ENCODE data around the gene KRTAP5-2. TPM values are rescaled to one million over a fixed set of nuclear protein-coding genes. Genes with fewer than 3 reads are reported as not detected.

The KRTAP5-2 gene
- total and polyA plus RNA-seq, 2 of the 4 experiments (the other 2 are of a cell fraction) = not detected

DNA sequence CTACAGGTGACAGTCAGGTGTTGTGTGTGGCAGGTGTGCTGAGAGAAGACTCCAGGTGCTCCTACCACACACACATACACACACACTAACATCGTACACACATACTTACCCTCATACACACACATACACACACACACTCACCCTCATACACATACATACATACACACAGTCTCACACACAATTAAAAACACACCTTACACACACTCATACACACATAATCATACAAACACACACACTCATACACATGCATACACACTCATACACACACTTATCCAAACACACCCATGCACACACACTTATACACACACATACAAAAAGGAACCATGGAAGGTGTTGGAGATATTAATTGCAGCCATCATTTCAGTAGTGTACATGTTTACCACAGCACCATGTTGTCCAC is 5.5 kb upstream of the KRTAP5-2 start:
- H2AFZ ChIP-seq (replicated peaks; ENCODE audit: low read length, poor library complexity) = no peak overlapping the region
- no peak overlapping the region for H3K14ac ChIP-seq (replicated peaks; ENCODE audit: low read depth, low read length)
- no peak overlapping the region for H4K91ac ChIP-seq (ENCODE audit: insufficient read depth, low read depth, low read length)
- H3K4ac ChIP-seq (ENCODE audit: low read depth, low read length) = no peak overlapping the region
- no peak overlapping the region for H4K5ac ChIP-seq (ENCODE audit: low read depth, low read length)
- H3K27me3 ChIP-seq (ENCODE audit: control insufficient read depth, insufficient read depth, low read length) = peaks cover 56% of the 10 kb centered on the region
- no peaks in the 10 kb centered on the region for H4K20me1 ChIP-seq (ENCODE audit: insufficient read depth, low read length)
- no peak for DNase-seq
- H3K18ac ChIP-seq (ENCODE audit: low read depth, low read length) = no peak overlapping the region
- H2AK9ac ChIP-seq (replicated peaks; ENCODE audit: low read depth, low read length, poor library complexity) = no peak overlapping the region
- H3K79me1 ChIP-seq (ENCODE audit: low read depth in 1 of 2, low read length in 2 of 2) = no peaks in the 10 kb centered on the region
- H2BK20ac ChIP-seq (ENCODE audit: low read depth, low read length) = no peak overlapping the region
- H3K9me1 ChIP-seq (ENCODE audit: insufficient read depth, low read length) = no peaks in the 10 kb centered on the region
- no peak overlapping the region for H2BK120ac ChIP-seq (ENCODE audit: low read depth, low read length)
- no peak overlapping the region for H3K56ac ChIP-seq (ENCODE audit: extremely low read depth, insufficient read depth, low read length)
- dilution Hi-C loops (cut with HindIII; ENCODE audit: low sequenced_read_pairs, unreplicated experiment) (no loop called here), intact Hi-C loops (cut with micrococcal nuclease) (no loop called here), in situ Hi-C loops (cut with MboI; ENCODE audit: low sequenced_read_pairs) (no loop called here)
- H3K4me3 ChIP-seq (ENCODE audit: insufficient read depth, low read depth, low read length) = no peak overlapping the region
- no peak overlapping the region for H2AK5ac ChIP-seq (ENCODE audit: low read depth, low read length)
- H2BK15ac ChIP-seq (ENCODE audit: low read depth, low read length) = no peak overlapping the region
- peak overlapping the region; percentile 26 for H2BK5ac ChIP-seq (ENCODE audit: low read depth, low read length, poor library complexity, severe bottlenecking)
- H3K23ac ChIP-seq (ENCODE audit: low read depth, low read length) = no peak overlapping the region
- 67% methylated on average over 1 of the region's 1 CpG; no CpG with 5 or more reads in 1 of the 2 experiments for WGBS, 2 experiments (ENCODE audit: extremely low coverage in 2 of 2, insufficient read length in 1 of 2)
- ATAC-seq (ENCODE audit: low read depth) = no peak
- ChIA-PET CTCF (no interaction called here), POLR2A (ENCODE audit: unreplicated experiment) (no interaction called here)
- H3K36me3 ChIP-seq (ENCODE audit: control insufficient read depth, insufficient read depth, low read length) = no peaks in the 10 kb centered on the region
- H3K9me3 ChIP-seq (ENCODE audit: control insufficient read depth, insufficient read depth, low read length) = no peaks in the 10 kb centered on the region
- H3K27ac ChIP-seq (ENCODE audit: insufficient read depth, low read length) = no peak overlapping the region
- TF ChIP-seq NFE2L2 (IDR thresholded peaks at IDR 0.05; ENCODE audit: low read depth, low read length) (no peak), CEBPB (IDR thresholded peaks at IDR 0.05; ENCODE audit: low read depth, low read length) (no peak), RFX5 (IDR thresholded peaks at IDR 0.05; ENCODE audit: low read depth, low read length) (no peak), MAZ (IDR thresholded peaks at IDR 0.05; ENCODE audit: borderline replicate concordance, low read depth, low read length) (no peak), MAFK (IDR thresholded peaks at IDR 0.05; ENCODE audit: low read depth, low read length) (no peak), RAD21 (IDR thresholded peaks at IDR 0.05; ENCODE audit: low read length) (no peak), CHD1 (IDR thresholded peaks at IDR 0.05; ENCODE audit: low read depth, low read length) (no peak), RCOR1 (IDR thresholded peaks at IDR 0.05; ENCODE audit: insufficient replicate concordance, low read length) (no peak), MXI1 (IDR thresholded peaks at IDR 0.05; ENCODE audit: borderline replicate concordance, low read depth, low read length) (no peak), BHLHE40 (IDR thresholded peaks at IDR 0.05; ENCODE audit: low read depth, low read length) (no peak), POLR2A (IDR thresholded peaks at IDR 0.05; ENCODE audit: low read depth, low read length) (no peak), FOS (IDR thresholded peaks at IDR 0.05; ENCODE audit: low read depth, low read length) (no peak), SMC3 (IDR thresholded peaks at IDR 0.05; ENCODE audit: low read depth, low read length) (no peak)
- TF ChIP-seq, protein P1, sequence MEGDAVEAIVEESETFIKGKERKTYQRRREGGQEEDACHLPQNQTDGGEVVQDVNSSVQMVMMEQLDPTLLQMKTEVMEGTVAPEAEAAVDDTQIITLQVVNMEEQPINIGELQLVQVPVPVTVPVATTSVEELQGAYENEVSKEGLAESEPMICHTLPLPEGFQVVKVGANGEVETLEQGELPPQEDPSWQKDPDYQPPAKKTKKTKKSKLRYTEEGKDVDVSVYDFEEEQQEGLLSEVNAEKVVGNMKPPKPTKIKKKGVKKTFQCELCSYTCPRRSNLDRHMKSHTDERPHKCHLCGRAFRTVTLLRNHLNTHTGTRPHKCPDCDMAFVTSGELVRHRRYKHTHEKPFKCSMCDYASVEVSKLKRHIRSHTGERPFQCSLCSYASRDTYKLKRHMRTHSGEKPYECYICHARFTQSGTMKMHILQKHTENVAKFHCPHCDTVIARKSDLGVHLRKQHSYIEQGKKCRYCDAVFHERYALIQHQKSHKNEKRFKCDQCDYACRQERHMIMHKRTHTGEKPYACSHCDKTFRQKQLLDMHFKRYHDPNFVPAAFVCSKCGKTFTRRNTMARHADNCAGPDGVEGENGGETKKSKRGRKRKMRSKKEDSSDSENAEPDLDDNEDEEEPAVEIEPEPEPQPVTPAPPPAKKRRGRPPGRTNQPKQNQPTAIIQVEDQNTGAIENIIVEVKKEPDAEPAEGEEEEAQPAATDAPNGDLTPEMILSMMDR (conservative IDR thresholded peaks at IDR 0.05; ENCODE audit: low read depth, low read length) = no peak
- TF ChIP-seq, protein P2, sequence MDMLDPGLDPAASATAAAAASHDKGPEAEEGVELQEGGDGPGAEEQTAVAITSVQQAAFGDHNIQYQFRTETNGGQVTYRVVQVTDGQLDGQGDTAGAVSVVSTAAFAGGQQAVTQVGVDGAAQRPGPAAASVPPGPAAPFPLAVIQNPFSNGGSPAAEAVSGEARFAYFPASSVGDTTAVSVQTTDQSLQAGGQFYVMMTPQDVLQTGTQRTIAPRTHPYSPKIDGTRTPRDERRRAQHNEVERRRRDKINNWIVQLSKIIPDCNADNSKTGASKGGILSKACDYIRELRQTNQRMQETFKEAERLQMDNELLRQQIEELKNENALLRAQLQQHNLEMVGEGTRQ (IDR thresholded peaks at IDR 0.05; ENCODE audit: low read depth, low read length) = no peak
- TF ChIP-seq, protein P3, sequence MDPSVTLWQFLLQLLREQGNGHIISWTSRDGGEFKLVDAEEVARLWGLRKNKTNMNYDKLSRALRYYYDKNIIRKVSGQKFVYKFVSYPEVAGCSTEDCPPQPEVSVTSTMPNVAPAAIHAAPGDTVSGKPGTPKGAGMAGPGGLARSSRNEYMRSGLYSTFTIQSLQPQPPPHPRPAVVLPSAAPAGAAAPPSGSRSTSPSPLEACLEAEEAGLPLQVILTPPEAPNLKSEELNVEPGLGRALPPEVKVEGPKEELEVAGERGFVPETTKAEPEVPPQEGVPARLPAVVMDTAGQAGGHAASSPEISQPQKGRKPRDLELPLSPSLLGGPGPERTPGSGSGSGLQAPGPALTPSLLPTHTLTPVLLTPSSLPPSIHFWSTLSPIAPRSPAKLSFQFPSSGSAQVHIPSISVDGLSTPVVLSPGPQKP (IDR thresholded peaks at IDR 0.05; ENCODE audit: borderline replicate concordance, low read depth, low read length) = no peak
- H3K9ac ChIP-seq (ENCODE audit: low read depth, low read length) = no peak overlapping the region
- no TSS peak for BruUV-seq (replicated peaks)
- H3K4me1 ChIP-seq (ENCODE audit: control insufficient read depth, insufficient read depth, low read length) = no peaks in the 10 kb centered on the region
- no peak overlapping the region for H3K4me2 ChIP-seq (ENCODE audit: low read depth, low read length)
- no peak overlapping the region for H4K8ac ChIP-seq (ENCODE audit: low read depth in 2 of 2, low read length in 2 of 2)
